Cerebellar nuclear complex (tissue), 1 donor: ENCODE results near the gene DCBLD1.

ENCODE experiments used
- DNase-seq, 2 experiments: peaks; one replicate each; lab custom pipeline; 2025; lab: John Stamatoyannopoulos, UW

DCBLD1 gene

GRCh38 chr6:117472667-117473066 is 9.8 kb upstream of the DCBLD1 start:
- no peak for DNase-seq

DNA sequence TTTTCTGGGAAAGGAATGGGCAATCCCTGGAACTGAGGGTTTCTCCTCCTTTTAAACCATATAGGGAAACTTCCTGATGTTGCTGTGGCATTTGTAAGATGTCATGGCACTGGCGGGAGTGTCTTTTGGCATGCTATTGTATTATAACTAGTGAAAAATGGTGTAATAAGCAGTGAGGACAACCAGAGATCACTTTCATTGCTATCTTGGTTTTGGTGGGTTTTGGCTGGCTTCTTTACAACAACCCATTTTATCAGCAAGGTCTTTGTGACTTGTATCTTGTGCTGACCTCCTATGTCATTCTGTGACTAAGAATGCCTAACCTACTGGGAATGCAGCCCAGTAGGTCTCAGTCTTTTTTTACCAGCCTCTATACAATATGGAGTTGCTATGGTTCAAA is 9.1 kb upstream of the DCBLD1 start:
- DNase-seq = no peak

DNA sequence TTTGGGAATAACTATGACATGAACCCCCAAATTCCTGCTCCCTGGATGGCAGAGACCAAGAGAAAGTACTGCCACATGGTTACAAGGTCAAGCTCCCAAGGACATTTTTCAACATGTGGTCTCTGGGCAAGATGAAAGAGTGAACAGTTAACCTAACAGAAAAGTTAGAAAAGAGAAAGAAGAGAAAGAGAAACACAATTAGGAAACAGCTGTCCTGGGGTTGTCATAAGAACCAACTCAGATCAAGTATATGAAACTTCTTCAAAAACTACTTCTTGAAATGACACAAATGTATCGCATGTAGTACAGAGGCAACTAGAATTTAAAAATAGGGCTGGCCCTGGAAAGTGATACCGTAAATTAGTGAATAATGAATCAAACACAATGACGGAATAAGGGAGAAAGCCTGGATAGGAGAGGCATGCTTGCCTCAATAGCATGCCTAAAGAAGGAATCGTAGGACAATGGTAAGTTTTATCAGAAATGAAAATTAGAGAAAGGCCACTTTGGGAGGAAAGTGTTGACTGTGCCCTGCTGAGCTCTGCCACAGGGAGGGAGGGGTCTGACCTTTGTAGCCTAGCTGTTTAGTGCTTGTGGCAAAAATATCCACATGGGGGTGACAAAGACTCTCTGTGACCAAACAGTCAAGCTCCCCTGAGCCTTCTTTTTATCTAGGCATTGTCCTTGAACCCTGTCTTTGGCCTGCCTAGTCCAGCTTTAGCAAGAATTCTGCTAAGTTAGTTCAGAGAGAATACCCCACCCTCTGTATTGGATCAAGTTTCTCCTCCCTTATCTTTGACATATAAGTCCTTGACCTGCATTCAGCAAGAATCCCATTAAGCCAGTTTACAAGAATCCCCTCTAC is 4.3 kb upstream of the DCBLD1 start:
- no peak for DNase-seq

DNA sequence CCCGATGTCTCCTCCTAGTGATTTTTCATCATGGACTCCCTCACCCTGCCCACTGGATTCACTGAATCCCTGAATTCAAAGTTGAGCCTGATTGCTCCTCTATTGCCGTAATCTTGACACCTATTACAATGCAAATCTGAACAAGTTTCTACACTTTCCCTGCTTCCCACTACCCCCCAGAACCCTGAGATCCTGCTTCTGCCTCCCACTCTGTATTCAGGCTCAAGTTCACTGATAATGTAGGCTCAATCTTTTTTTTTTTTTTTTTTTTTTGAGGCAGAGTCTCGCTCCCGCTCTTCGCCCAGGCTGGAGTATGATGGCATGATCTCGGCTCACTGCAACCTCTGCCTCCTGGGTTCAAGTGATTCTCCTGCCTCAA is 3.6 kb upstream of the DCBLD1 start:
- no peak for DNase-seq

DNA sequence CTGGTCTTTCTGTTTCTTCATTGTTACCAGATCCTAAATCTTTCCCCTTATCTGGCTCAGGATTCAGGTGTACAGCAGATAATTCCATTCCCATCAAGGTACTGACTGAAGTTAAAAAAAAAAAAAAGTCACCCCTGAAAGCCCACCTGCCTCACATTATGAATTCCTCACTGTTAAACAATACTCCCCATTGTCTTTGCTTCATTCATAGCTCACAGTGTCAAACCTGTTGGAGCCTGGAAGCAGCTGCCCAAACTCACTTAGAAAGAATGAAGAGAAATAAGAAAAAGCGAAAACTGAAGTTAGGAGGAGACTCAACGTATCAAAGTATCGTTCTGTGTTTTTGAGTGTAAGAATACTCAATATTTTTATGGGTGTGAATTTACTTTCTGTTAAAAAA is 1.8 kb upstream of the DCBLD1 start:
- DNase-seq = no peak

GRCh38 chr6:117481278-117481925 is 1.1 kb upstream of the DCBLD1 start:
- no peak for DNase-seq

GRCh38 chr6:117481926-117482239 is 591 bp upstream of the DCBLD1 start:
- DNase-seq = no peak

DNA sequence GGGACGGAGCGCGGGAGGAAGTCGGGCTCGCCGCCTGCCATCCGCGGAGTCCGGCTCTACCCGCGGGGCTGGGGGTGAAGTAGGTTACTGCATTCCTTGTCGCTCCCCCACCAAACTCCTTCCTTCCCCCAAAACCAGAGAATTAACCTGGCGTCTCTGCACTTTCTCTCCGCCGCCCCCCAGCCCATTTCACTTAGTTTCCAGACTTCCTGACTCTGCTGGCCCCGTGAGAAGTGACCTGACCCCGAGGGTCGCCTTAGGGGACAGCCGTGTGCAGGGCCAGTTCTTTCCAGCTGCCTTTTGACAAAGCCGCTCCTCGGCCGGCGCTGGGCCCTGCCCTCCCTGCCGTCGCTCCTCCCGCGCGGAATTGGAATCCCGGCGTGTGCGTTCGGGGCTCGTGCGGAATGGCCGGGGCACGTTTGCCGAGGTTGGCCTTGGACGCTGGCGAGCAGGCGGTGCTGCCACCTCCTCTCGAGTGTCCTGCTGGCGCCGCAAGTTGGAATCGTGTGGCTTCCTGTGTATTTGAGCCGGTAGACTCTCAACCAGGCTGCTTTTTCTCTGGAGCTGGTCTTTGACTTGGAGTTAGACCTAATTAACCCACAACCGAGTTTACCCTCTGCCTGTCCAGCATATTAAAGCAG is 650 bp downstream of the DCBLD1 start:
- no peak for DNase-seq

- no peak for DNase-seq
Observed at GRCh38 chr6:117483645-117484016, 1.2 kb downstream of the DCBLD1 start.

DNA sequence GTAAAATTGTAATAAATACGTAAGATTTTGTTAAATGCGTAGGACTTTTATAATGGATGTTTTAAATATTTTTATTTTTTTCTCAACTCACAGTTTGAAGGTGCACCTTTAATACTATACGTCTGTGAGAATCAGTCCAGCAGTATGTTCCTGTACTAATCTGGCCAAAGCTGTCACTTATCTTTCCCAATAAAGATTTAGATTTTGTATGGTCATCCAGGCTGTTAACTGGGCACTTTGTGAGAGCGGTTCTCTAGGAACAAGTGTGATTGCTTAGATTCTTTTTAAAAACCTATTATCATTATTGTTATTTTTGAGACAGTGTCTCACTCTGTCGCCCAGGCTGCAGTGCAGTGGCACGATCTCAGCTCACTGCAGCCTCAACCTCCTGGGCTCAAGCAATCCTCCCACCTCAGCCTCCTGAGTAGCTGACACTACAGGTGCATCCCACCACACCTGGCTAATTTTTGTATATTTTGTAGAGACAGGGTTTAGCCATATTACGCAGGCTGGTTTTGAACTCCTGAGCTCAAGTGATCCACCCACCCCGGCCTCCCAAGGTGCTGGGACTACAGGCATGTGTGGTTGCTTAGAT is 1.7 kb downstream of the DCBLD1 start:
- no peak for DNase-seq

- DNase-seq = no peak
Observed at GRCh38 chr6:117485433-117485832, 3.0 kb downstream of the DCBLD1 start.

DNA sequence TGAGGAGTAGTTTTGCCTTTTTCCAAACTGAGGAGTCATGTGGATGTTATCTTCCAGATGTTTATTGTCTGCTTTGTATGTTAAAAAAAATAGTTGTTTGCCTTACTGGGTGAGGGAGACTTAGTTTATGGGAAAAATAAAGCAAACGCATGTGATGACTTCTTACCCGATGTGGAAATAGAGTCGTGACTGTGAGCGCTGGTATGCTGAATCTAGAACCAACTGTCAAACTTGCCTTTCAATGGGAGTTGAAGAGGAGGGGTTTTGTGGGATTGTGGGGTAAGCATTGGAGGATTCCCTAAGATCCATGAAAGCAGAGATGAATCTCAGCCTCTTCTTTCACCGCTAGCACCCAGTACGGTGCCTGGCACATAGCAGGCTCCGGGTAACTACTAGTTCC is 5.3 kb downstream of the DCBLD1 start:
- no peak for DNase-seq

GRCh38 chr6:117489003-117489402 is 6.5 kb downstream of the DCBLD1 start:
- no peak for DNase-seq

GRCh38 chr6:117491916-117492315 is 9.4 kb downstream of the DCBLD1 start:
- no peak for DNase-seq

GRCh38 chr6:117493470-117493869 is 11.0 kb downstream of the DCBLD1 start:
- no peak for DNase-seq

- DNase-seq = no peak
Observed at GRCh38 chr6:117494283-117494682, 11.8 kb downstream of the DCBLD1 start.

GRCh38 chr6:117494694-117495318 is 12.3 kb downstream of the DCBLD1 start:
- DNase-seq = no peak

GRCh38 chr6:117495425-117495824 is 13.0 kb downstream of the DCBLD1 start:
- no peak for DNase-seq

GRCh38 chr6:117495869-117496268 is 13.4 kb downstream of the DCBLD1 start:
- DNase-seq = no peak

DNA sequence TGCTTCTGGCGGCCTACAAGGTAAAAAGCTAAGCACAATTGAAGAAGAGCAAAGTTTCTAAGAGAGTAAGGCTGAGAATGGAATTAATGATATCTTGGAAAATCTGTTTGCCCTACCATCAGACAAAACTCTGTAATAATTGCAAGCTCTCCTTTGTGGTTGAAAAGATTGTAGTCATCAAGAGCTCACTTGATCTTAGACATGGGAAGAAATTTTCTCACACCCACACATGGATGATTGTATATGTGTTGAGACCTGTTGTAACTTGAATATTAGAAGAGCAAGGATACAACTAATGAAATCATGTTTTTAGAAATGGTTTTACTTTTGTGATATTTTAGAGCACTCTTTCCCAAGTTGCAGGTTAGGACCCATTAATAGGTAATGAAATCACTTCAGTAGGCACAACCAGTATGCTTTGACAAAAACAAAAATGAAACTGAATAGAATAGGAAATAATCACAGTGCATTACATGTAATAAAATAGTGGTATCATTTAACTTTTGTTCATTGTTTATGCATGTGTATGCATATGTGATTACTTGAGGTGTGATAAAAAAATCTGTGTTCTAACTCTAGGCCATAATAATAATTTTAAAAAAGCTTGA is 14.0 kb downstream of the DCBLD1 start:
- DNase-seq = no peak

DNA sequence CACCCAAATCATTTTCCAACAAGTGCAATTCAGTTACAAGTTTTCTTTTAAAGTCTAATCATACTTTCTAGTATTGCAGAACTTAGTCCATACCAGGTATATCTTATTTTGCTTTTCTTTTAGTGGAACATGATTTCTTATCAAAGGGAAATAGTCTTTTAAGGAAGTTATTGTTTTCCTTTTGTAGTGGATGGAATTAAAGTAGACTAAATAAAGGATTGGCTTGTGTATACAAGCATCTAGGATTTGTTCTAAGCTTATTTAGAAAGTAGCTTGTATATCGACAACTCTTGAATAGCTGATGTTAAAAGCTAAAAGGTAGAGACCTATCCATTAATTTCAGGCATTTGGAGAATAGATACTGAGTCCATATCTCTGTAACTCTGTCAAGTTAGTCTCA is 14.8 kb downstream of the DCBLD1 start:
- no peak for DNase-seq

DNA sequence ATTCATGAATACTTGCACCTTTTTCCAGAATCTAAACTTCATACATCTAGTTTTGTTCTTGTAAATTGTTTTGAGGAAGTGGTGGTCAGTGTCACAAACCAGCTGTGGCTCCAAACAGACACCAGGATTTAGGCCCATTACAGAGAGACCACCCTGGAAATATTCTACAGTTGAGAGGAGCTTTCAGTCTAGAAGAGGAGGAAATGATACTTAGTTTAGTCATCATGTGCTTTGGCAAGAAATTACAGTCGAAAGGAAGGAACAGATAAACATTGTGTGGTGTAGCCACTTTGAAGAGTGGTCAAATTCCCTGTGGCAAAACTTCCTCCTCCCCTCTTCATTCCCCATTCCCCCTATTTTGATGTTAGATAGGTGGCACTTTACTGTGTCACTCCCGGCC is 15.7 kb downstream of the DCBLD1 start:
- no peak for DNase-seq
